ENCODE measurements around the gene POLR3H.
"Not testable (repeated sequence)": the region's sequence is repeated elsewhere in the genome, so short reads cannot be mapped to it uniquely, and the experiment has no call there.

The POLR3H gene

GRCh38 chr22:41543854-41544670 is at the start of gene POLR3H:
TSS of gene POLR3H (minus strand) at chr22:41544470. CDS start at chr22:41544101, 369 bp downstream.
- peak; percentile 98 to 99 for DNase-seq

- DNase-seq: not testable (repeated sequence)
These were observed 49.2 kb upstream of the POLR3H start for GRCh38 chr22:41593336-41593960.

GRCh38 chr22:41589391-41590241 is 45.3 kb upstream of the POLR3H start, which contains the start of gene PMM1:
TSS of gene PMM1 (minus strand) at chr22:41589840. CDS start at chr22:41589805, 35 bp downstream.
- DNase-seq: peak; percentile 100

- no peak for DNase-seq
These were observed 43.1 kb upstream of the POLR3H start for GRCh38 chr22:41587347-41587723.

- DNase-seq: no peak
These were observed 41.6 kb upstream of the POLR3H start for GRCh38 chr22:41585898-41586297.

GRCh38 chr22:41584881-41585280 is 40.6 kb upstream of the POLR3H start:
- no peak for DNase-seq

GRCh38 chr22:41582694-41583093 is 38.4 kb upstream of the POLR3H start:
- DNase-seq: no peak

GRCh38 chr22:41579997-41580355 is 35.7 kb upstream of the POLR3H start:
- no peak for DNase-seq

- DNase-seq: no peak
These were observed 35.2 kb upstream of the POLR3H start for GRCh38 chr22:41579297-41579996.

- no peak for DNase-seq
These were observed 34.5 kb upstream of the POLR3H start for GRCh38 chr22:41578818-41579217.

GRCh38 chr22:41578114-41578513 is 33.8 kb upstream of the POLR3H start:
- DNase-seq: no peak

- DNase-seq: peak; percentile 15 to 21
These were observed 32.6 kb upstream of the POLR3H start for GRCh38 chr22:41576877-41577276.

GRCh38 chr22:41575533-41575932 is 31.3 kb upstream of the POLR3H start:
- no peak for DNase-seq

- DNase-seq: no peak
These were observed 30.6 kb upstream of the POLR3H start for GRCh38 chr22:41574847-41575381.

- DNase-seq: no peak
These were observed 29.4 kb upstream of the POLR3H start for GRCh38 chr22:41573677-41574076.

- DNase-seq: not testable (repeated sequence)
These were observed 28.0 kb upstream of the POLR3H start for GRCh38 chr22:41572305-41572704.

- DNase-seq: no peak
These were observed 27.5 kb upstream of the POLR3H start for GRCh38 chr22:41571786-41572185.

GRCh38 chr22:41570221-41570620 is 26.0 kb upstream of the POLR3H start:
- no peak for DNase-seq

- DNase-seq: no peak
These were observed 24.5 kb upstream of the POLR3H start for GRCh38 chr22:41568811-41569210.

GRCh38 chr22:41567512-41567768 is 23.2 kb upstream of the POLR3H start:
- DNase-seq: no peak

- no peak for DNase-seq
These were observed 21.3 kb upstream of the POLR3H start for GRCh38 chr22:41565403-41566054.

- DNase-seq: no peak
These were observed 20.3 kb upstream of the POLR3H start for GRCh38 chr22:41564563-41564962.
